A549 (cell line): ENCODE data around the gene ZNF107.

Source experiments
- MAZ ChIP-seq: fragments of 150-350 bp; IDR thresholded peaks from 2 replicates; pipeline ENCODE4 v1.6.1; 2014; ENCODE audit warnings: antibody characterized with exemption, low read depth, low read length, borderline replicate concordance
- POLR2A ChIP-seq: IDR thresholded peaks from 2 replicates; pipeline ENCODE4 v1.6.1; 2012; ENCODE audit warnings: mild to moderate bottlenecking, low read length
- POLR2AphosphoS2 ChIP-seq: conservative IDR thresholded peaks from 2 replicates; pipeline ENCODE4 v1.6.1; 2012; ENCODE audit warnings: low read length, improper control_type of control experiment, inconsistent platforms
- TF ChIP-seq, protein P1 (sequence below): fragments of >200 bp; sonication (Bioruptor Twin); formaldehyde crosslinking; IDR thresholded peaks from 3 replicates; pipeline ENCODE4 v1.5.1; 2016
- TF ChIP-seq, protein P2 (sequence below): fragments of >200 bp; sonication (Bioruptor Twin); formaldehyde crosslinking; IDR thresholded peaks from 2 replicates; pipeline ENCODE4 v1.6.1; 2016

DNA sequence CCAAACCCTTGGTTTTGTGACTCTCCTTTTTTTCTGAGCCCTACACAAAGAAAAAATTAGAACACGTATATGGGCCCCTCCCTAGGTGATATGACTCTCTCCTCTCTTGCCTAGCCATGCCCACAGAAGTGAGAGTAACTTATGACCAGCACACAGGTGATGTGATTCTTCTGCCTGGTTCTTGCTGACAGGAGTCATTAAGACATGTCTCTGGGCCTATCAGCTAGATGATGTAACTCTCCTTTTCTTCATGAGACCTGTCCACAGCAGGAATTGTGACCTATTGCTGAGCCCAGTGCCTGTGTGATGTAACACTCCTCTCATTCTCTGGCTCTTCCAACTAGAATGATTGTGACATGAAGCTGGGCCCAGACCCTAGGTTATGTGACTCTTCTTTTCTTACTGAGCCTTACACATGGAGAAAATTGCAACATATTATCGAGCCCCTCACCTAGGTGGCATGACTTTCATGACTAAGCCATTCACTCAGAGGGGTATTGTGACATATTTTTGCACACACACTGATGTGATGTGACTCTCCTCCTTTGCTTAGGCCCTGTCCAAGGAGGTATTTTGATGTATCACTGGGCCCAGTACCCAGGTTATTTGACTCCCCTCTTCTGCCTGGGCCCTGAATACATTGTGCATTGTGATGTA, 31.4 kb upstream of the ZNF107 start:
- TF ChIP-seq, protein P1, sequence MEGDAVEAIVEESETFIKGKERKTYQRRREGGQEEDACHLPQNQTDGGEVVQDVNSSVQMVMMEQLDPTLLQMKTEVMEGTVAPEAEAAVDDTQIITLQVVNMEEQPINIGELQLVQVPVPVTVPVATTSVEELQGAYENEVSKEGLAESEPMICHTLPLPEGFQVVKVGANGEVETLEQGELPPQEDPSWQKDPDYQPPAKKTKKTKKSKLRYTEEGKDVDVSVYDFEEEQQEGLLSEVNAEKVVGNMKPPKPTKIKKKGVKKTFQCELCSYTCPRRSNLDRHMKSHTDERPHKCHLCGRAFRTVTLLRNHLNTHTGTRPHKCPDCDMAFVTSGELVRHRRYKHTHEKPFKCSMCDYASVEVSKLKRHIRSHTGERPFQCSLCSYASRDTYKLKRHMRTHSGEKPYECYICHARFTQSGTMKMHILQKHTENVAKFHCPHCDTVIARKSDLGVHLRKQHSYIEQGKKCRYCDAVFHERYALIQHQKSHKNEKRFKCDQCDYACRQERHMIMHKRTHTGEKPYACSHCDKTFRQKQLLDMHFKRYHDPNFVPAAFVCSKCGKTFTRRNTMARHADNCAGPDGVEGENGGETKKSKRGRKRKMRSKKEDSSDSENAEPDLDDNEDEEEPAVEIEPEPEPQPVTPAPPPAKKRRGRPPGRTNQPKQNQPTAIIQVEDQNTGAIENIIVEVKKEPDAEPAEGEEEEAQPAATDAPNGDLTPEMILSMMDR: no peak
- TF ChIP-seq POLR2A (no peak), MAZ (no peak), POLR2AphosphoS2 (no peak)
- TF ChIP-seq, protein P2, sequence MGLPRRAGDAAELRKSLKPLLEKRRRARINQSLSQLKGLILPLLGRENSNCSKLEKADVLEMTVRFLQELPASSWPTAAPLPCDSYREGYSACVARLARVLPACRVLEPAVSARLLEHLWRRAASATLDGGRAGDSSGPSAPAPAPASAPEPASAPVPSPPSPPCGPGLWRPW: no peak
